ENCODE measurements around the gene ZSWIM3.

Gene ZSWIM3

GRCh38 chr20:45904583-45905504 lies 47.4 kb downstream of the ZSWIM3 start:
- H3K27ac ChIP-seq, result no peak overlapping the region
- no peak overlapping the region for H3K4me3 ChIP-seq

GRCh38 chr20:45905505-45906079 lies 48.2 kb downstream of the ZSWIM3 start:
- Histone ChIP-seq H3K4me3 (no peak overlapping the region), H3K27ac (no peak overlapping the region)

- no peak overlapping the region for H3K4me3 ChIP-seq
- no peak overlapping the region for H3K27ac ChIP-seq
These were observed 50.0 kb downstream of the ZSWIM3 start for GRCh38 chr20:45907219-45907948.

- no peak overlapping the region for H3K4me3 ChIP-seq
- no peak overlapping the region for H3K27ac ChIP-seq
These were observed 50.7 kb downstream of the ZSWIM3 start for GRCh38 chr20:45908084-45908483.

GRCh38 chr20:45909336-45909808 lies 52.0 kb downstream of the ZSWIM3 start:
- Histone ChIP-seq H3K27ac (peak overlapping the region in 1 of 21 experiments; percentile 5), H3K4me3 (no peak overlapping the region)

- peak overlapping the region in 1 of 7 experiments; percentile 53 for H3K4me3 ChIP-seq
- H3K27ac ChIP-seq, result peak overlapping the region in 3 of 21 experiments; percentile 1 to 16 (median 5)
These were observed 52.6 kb downstream of the ZSWIM3 start for GRCh38 chr20:45909817-45910669.

- H3K4me3 ChIP-seq, result peak overlapping the region; percentile 33 to 53 (median 46)
- H3K27ac ChIP-seq, result peak overlapping the region in 20 of 21 experiments; percentile 29 to 86 (median 76)
These were observed 53.5 kb downstream of the ZSWIM3 start for GRCh38 chr20:45910670-45911485.

GRCh38 chr20:45911486-45912343 lies 54.3 kb downstream of the ZSWIM3 start, which contains the start of gene PLTP:
PLTP (minus strand) TSS chr20:45912155; CDS start chr20:45911452, 703 bp downstream.
- peak within 1 kb of the TSS in 20 of 21 experiments; percentile 29 to 86 (median 76) for H3K27ac ChIP-seq
- H3K4me3 ChIP-seq, result peak within 1 kb of the TSS; percentile 33 to 53 (median 46)

GRCh38 chr20:45912344-45912682 lies 54.9 kb downstream of the ZSWIM3 start:
- H3K4me3 ChIP-seq, result peak overlapping the region in 6 of 7 experiments; percentile 33 to 53 (median 42)
- peak overlapping the region in 19 of 21 experiments; percentile 29 to 86 (median 76) for H3K27ac ChIP-seq

- H3K27ac ChIP-seq, result peak overlapping the region in 2 of 21 experiments; percentile 78 to 83
- no peak overlapping the region for H3K4me3 ChIP-seq
These were observed 55.7 kb downstream of the ZSWIM3 start for GRCh38 chr20:45913116-45913515.

GRCh38 chr20:45917790-45918141 lies 60.4 kb downstream of the ZSWIM3 start:
- Histone ChIP-seq H3K27ac (peak overlapping the region in 8 of 21 experiments; percentile 4 to 77 (median 33)), H3K4me3 (no peak overlapping the region)

GRCh38 chr20:45918182-45918737 lies 60.8 kb downstream of the ZSWIM3 start:
- peak overlapping the region in 9 of 21 experiments; percentile 4 to 77 (median 33) for H3K27ac ChIP-seq
- no peak overlapping the region for H3K4me3 ChIP-seq

- Histone ChIP-seq H3K27ac (peak overlapping the region in 5 of 21 experiments; percentile 4 to 77 (median 17)), H3K4me3 (no peak overlapping the region)
These were observed 61.5 kb downstream of the ZSWIM3 start for GRCh38 chr20:45918779-45919537.

GRCh38 chr20:45919542-45920399 lies 62.4 kb downstream of the ZSWIM3 start:
- H3K4me3 ChIP-seq, result no peak overlapping the region
- H3K27ac ChIP-seq, result peak overlapping the region in 2 of 21 experiments; percentile 52 to 62
